Middle frontal gyrus (tissue), 1 donor: ENCODE results near the gene SMC3.
"Not testable (repeated sequence)": the region's sequence is repeated elsewhere in the genome, so short reads cannot be mapped to it uniquely, and the experiment has no call there.

Source experiments
- DNase-seq: peaks from one replicate; pipeline ENCODE4 v3.0.0-alpha.2; 2015; ENCODE audit warnings: low spot score; ENCODE audit errors: extremely low spot score

SMC3 gene

DNA sequence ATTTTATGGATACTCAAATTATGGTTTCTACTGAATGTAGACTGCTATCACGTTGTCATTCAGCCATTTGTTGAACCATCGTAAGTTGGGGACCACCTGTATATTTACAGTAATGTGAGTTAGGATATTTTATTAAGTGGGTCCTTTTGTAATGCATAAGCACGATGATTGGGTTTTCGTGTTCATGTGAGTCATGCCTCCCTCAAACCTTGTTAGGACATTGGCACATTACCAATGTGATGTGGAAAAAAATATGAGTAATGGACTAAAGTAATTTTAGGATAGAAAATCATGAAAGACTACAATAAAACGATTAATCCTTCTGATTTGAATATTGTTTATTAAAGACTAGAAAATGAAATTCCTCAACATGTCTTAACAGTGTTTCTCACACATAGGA, 8.7 kb downstream of the SMC3 start:
- DNase-seq = no peak

DNA sequence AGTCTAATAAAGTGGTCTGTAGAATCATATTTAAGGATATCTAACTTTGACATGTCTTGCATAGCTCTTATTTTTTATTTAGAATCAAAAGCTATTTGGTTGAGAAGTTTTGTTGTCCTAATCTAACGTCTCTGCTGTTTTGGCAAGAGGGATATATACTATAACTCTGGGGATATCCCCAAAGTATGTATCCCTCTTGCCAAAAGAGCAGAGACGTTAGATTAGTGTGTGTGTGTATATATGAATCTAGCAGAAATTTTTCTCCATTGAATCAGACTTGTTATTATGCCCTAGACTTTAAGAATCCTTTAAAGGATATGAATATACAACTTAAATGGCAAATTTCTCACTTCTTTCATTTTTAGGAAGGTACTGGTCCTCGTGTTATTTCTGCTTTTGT, 9.6 kb downstream of the SMC3 start:
- DNase-seq = no peak

DNA sequence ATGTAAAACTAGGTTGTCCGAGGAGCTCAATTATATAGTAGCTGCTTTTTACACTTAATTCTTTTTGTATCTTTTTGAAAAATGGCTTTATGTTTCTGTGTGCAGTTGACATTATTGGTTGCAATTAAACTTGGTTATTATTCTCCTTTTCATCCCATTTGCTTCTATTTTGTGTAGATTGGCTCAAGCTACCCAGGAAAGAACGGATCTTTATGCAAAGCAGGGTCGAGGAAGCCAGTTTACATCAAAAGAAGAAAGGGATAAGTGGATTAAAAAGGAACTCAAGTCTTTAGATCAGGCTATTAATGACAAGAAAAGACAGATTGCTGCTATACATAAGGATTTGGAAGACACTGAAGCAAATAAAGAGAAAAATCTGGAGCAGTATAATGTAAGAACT, 16.5 kb downstream of the SMC3 start:
- no peak for DNase-seq

DNA sequence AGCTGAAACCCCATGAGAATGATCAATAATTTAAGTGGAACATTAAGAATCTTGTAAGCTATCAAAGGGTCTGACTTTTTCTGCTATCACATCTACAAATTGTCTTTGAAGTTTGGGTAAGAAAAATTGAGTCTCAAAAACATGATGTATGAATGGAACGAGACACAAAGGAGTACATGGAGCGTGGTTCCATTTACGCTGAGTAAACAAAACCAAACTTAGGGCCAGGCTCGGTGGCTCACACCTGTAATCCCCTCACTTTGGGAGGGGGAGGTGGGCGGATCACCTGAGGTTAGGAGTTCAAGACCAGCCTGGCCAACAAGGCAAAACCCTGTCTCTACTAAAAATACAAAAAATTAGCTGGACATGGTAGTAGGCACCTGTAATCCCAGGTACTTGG, 24.3 kb downstream of the SMC3 start:
- no peak for DNase-seq

DNA sequence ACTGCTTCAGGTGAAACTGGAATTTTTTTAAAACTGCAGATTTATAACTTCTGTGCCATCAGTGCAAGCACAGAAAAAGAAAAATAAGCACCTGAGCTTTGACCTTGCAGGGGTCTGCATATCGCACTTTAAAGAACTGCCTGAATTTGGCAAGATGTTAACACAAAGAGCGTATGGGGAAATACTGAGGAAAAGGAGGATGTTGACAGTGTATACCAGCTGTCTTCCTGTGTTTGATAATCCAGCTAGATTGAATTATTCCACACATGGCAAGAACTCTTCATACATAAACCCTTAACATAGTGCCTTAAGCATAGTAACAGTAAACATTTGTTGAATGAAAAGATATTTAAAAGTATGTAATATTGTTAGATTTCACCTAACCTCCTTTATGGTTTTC, 30.0 kb downstream of the SMC3 start:
- DNase-seq = no peak

DNA sequence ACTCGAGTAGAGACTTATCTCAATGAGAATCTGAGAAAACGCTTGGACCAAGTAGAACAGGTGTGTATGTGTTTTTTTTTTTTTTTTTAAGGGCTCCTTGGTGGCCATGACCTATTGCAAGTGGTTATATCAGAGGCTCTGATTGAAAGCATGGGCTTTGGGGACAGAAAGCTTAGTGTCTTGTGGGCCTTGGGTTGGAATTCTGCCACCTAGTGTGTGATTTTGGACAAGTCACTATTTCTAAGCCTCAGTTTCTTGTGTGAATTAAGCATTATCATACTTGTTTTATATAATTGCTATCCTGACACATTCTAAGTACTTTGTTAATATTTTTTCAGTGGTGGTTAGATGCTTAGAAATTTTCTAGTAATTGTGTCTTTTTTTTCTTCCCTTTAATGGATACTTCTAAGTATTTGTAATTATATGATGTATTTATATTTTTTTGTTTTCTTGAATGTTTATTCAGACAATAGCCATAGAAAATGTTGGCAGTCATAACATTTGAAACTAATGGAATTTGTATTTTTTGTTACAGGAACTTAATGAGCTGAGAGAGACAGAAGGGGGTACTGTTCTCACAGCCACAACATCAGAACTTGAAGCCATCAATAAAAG, 33.1 kb downstream of the SMC3 start:
- peak; percentile 19 for DNase-seq

DNA sequence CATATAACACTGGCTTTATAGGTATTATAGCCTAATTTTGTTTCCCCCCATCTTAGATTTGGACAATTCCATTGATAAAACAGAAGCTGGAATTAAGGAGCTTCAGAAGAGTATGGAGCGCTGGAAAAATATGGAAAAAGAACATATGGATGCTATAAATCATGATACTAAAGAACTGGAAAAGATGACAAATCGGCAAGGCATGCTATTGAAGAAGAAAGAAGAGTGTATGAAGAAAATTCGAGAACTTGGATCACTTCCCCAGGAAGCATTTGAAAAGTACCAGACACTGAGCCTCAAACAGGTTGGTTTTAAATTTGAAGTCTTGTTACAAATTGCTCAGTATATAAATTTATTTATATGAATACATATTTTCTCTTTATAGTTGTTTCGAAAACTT, 34.1 kb downstream of the SMC3 start:
- DNase-seq = no peak

DNA sequence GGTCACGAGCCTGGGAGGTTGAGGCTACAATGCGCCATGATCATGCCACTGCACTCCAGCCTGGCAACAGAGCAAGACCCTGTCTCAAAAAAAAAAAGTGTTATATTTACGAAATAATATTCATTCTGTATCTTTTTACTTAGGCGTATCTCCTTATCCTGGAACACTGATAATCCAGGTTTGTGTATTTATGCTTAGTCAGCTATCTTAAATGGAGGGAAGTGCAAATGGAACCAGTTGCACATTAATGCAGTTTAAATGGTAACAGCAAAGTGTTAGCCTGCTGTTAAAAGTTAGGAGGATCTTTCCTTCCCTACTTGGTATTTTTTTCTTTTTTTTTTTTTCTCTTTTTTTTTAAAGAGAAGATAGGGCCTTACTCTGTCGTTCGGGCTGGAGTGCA, 40.6 kb downstream of the SMC3 start:
- DNase-seq = no peak

DNA sequence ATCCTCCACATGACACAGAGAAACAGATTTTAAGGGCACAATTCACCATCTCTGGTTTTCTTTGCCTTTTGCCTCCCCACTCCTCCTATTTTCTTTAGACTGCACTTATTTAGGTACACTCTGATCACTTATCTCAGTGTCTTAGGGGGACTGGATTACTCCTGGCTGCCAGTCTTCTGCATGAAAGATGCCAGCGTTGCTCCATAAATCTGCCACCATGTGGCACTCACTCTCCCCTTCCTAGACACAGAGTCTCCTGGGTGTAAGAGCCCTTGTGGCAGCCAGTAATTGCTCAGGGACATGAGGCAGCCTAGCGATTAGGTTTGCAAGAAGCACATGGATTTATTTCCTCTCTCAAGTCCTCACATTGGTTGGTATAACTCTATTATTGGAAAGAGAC, 42.1 kb downstream of the SMC3 start:
- DNase-seq = no peak

DNA sequence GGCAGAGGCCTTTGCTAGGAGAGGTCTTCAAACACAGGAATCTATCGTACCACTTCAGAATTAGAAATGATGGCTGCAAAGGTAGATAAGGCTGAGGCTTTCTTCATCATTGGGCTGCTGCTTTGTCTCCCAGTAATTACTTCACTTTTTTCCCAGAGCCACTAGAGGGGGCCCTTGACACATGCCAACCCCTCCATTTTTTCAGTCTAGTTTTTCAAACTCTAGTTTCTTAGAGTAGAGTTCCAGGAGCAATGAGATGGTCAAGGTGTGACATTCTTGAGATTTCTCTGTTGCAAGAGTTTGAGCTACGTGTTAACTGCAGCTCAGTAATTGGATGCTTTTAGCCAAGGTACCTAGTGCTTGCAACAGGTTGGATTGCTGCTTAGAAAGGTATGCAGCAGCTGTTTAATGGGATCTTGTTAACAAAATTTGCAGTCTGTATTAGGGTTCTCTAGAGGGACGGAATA, 42.8 kb downstream of the SMC3 start:
- peak; percentile 8 for DNase-seq

DNA sequence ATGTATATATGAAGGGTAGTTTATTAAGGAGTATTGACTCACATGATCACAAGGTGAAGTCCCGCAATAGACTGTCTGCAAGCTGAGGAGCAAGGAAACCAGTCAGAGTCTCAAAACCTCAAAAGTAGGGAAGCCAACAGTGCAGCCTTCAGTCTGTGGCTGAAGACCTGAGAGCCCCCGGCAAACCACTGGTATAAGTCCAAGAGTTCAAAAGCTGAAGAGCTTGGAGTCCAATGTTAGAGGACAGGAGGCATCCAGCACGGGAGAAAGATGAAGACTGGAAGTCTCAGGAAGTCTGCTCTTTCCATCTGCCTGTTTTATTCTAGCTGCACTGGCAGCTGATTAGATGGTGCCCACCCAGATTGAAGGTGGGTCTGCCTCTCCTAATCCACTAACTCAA, 43.3 kb downstream of the SMC3 start:
- DNase-seq = not testable (repeated sequence)

DNA sequence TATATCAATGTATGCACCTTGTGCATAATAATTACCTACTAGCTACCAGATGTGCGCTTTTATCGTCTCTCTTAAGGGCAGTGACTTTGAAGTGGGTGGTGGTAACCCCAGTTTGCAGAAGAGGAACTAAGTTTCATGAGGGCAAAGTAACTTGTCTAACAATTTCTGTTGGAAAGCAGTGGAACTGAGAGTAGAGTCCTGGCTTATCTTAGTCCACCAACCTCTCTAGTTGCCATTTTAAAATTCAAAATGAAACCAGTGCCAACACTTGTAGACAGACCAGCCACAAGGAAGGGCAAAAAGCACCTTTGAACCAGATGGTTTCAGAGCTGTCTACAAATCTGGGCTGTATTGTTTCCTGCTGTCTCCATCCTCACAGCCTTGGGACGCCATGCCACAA, 44.6 kb downstream of the SMC3 start:
- DNase-seq = no peak

DNA sequence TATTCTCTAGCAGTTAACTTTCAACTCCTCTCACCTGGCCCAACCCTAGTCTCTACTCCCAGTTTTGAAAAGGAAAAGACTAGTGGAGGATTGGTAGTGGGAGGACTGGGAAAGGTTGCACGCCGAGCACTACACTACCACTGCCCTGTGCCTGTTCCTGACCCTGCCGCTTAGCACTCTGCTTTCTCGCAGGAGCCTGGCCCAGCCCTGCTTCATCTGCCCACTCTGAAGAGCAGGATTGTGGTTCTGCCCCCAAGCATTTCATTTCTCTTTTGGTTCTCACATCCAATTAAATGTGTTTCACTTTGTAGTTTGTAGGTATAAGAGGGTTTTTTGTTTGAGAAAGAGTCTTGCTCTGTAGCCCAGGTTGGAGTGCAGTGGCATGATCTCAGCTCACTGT, 45.1 kb downstream of the SMC3 start:
- no peak for DNase-seq

DNA sequence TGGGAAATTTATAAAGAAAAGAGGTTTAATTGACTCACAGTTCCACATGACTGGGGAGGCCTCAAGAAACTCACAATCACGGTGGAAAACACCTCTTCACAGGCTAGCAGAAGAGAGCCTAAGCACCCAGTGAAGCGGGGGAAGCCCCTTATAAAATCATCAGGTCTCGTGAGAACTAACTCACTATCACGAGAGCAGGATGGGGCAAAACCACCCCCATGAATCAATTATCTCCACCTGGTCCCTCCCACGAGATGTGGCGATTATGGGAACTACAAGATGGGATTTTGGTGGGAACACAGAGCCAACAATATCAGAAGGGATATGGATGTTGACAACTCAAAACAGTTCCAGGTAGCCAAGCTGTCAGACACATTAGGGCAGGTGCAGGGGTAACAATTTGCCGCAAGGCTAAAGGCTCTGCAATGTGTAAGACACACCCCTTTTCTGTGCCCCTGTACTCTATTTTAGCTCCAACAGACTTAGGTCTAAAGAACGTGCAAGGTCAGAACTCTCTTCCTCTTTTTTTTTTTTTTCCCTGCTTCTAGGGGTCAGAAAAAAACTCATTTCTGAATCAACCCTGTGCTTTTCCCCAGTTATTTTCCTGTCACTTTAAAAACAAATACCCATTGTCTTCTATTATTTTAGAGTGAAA, 46.0 kb downstream of the SMC3 start:
- DNase-seq = no peak

DNA sequence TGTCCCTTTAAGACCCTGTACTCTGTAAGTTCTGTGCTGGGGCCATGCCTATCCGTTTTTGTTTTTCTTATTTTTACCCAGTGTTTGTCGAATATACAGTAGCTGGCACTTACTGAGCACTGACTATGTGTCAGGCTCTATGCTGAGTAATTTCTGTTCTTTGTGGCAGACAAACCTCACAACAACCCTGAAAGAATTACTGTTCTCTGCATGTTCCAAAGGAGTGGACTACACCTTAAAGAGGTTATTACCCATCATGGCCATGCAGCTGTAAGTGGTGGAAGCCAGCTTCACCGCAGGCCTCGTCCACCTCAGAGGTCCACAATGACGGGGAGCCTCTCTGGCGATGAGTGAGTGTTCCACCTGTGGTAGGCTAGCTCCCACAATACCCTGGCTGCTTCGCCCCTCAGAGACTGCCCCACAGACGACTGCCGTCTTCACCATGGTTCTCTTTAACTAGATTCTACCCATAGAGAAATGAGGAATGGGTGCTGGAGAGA, 46.6 kb downstream of the SMC3 start:
- DNase-seq = no peak

DNA sequence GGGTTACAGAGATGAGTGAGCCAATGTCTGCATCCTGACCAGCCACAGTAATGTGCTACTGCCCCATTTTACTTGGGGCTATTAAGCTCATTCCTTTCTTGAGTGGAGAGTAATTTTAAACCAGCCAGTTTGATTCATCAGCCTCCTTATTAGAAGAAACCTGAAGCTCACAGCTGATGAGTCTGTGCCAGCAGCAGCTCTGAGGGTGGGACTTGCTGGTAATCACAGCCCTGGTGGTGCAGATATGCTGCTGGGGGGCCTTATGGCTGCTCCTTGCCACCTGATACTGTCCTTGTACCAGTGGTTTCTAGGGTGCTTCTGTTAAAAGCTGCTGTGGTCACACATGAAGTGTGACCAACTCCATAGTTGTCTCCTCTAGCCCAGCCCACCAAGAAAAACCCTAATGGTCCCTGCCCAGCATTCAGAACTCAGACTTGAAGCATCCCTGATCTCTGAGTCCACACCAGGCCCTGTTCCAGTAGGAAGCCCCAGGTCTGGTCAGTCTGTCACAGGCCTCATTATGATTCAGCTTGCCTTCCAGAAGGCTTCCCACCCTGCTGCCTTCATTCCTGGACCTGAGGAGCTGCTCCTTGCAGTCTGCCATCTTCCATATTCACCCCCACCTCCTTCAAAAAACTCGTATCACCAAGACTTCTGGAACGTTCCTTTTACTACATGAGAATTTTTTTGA, 47.7 kb downstream of the SMC3 start:
- DNase-seq = no peak

DNA sequence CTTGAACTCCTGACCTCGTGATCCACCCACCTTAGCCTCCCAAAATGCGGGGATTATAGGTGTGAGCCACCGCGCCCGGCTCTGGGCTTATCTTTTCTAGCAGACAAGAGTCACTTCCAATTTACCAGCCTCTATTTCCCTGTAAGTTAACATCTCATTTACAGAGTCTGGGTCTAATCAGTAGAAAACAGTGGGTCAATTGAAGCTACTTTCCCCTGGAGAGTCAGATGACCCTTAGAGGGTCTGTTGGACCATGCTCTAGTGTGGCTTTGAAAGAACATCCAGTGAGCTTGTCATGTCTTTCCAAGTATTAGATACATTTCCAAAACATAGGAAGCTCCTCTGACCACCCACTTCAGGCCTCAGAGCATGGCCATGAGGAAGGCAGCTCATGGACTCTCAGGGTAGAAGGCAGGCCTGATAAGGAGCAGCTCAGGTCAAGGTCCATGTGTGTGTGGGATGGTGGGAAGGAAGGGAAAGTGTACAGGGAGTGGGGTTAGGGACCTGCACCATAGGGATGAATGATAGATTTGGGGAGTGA, 49.1 kb downstream of the SMC3 start:
- DNase-seq = no peak

DNA sequence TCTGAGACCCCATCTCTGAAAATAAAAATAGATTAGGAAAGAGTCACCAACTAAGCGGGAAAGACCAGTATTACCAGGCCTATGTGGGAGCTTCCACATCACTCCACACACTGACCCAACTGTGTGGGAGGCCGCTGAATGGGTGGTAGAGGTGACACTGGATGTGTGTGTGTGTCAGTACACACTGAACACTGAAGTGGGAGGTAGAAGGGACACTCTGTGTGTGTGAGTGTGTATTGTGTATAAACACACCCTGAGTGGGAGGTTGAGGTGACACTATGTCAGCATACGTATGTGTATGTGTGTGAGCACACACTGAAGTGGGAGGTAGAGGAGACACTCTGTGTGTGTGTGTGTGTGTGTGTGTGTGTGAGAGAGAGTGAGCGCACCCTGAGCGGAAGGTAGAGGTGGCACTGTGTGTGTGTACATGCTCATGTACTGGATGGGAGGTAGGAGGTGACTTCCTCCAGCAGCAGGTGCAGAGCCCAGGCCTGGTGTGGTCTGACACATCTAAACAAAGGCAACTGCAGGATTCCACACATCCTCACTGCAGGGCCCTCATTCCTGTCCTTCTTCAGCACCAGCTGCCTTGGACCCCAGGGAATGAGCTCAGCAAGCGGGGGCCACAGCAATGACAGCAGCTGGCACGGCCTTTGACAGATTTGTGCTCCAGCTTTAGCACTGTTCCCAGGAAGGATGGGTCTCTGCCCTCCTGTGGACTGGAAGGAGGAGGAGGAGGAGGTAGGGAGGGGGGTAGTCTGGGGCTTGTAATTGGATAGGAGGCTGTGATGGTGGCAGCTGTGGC, 50.1 kb downstream of the SMC3 start:
- no peak for DNase-seq

DNA sequence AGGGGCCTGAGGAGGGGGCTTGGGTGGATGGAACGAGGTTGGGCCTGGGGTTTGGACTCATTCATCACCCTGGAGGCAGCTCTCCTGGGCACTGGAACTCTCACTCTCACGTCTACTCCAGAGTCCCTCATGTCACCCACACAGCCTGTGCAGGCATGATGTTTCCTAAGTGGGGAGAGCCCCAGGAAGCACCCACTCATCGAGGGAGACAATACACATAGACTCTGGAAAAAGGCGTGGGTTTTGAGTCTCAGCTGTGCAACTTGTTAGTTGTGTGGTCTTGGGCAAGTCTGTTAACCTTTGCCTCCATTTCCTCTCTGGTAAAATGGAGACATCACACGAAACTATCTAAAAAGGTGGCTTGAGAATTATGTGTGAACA, 50.7 kb downstream of the SMC3 start:
- DNase-seq = no peak

DNA sequence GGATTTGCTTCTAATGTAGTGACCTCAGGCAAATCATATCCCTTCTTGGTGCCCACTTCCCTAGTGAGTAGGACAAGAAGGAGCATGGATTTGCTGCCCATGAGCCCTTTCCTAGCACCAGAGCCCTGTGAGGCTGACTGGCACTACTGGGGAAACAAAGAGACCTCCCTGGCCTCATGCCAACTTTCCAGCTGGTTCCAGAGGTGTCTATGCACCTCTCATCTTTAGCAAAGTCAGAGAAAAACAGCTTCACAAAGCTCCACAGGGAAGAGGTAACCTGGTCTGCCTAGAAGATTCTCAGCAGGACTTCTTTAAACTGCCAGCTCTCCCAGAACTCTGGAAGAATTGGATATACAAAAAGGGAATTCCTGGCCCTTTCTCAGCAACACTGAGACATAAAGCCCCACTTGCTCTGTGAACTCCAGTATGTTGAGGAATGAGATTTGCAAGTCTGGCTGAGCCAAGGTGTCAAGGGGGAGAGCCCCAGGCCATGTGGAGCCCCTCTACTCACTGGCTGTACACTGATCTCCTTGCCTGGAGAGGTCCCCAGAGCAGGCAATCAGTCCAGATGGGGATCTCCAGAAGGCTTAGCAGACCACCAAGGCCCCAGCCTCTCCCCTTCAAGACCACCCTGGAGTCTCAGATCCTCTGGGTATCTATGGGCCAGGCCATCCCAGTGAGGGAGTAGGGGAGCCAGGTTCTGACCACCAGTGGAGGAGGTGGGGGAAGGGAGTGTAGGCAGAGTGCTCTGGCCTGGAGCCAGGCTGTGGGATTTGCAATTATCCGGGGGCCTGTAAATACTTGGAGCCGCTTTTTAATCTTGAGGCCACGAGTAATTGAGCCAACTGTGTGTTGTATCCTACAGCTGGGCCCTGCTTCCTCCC, 52.3 kb downstream of the SMC3 start:
- DNase-seq = no peak

DNA sequence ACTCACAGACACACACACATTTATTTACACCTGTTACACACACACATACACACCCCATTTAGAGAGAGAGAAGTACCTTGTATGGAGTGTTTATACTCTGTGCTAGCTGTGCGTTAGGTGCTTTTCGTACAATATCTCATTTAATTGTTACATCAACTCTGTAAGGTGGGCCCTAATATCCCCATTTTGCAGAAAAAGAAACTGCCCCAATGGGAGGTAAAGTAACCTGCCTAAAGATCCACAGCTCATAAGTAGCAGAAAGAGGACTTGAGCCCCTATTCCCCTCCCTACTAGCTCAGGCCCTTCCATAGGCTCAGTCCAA, 52.9 kb downstream of the SMC3 start:
- DNase-seq = no peak
